PC-3 (cell line): Measurements from ENCODE around the gene MGAT4A.

Experiments
- CTCF ChIP-seq: fragments of 300-600 bp; sonication (generic); conservative IDR thresholded peaks from 2 replicates; pipeline ENCODE4 v1.5.1; 2017; ENCODE audit warnings: antibody characterized with exemption, low read depth, mild to moderate bottlenecking, low read length
- EZH2 ChIP-seq: fragments of 300-600 bp; sonication (generic); IDR thresholded peaks from one replicate; pipeline ENCODE4 v1.6.1; 2017; ENCODE audit warnings: antibody characterized with exemption, mild to moderate bottlenecking, low read length; ENCODE audit not compliant: unreplicated experiment

GRCh38 chr2:98730053-98730706 is 752 bp downstream of the MGAT4A start:
- TF ChIP-seq EZH2 (no peak), CTCF (no peak)
